Stimulated activated naive B cell treated with anti-CD40 and anti-IgM and Interleukin-4, amounts not matched to agents 10 μg/mL and 1 μg/mL and 100 μg/mL, for 72 hours (primary cell): ENCODE data around the gene ATXN1.

ENCODE experiments used
- ATAC-seq, 2 donors: fragments of 150-1000 bp; cut with Tn5 transposase; replicated peaks; 2 replicates each; pipeline ENCODE4 v1.10.0; 2021; ENCODE audit warnings: moderate library complexity in 1 of 2
- DNase-seq: peaks from one replicate; pipeline ENCODE4 v3.0.0; 2021
- H3K27ac Mint-ChIP-seq: one replicate; pipeline ENCODE4 v1.8.0; 2022; ENCODE audit warnings: mild to moderate bottlenecking, mixed read lengths
- H3K27me3 Mint-ChIP-seq, 2 donors: one replicate each; pipeline ENCODE4 v1.8.0; 2022; ENCODE audit warnings: mixed read lengths in 2 of 2
- H3K36me3 Mint-ChIP-seq, 2 donors: one replicate each; pipeline ENCODE4 v1.8.0; 2022; ENCODE audit warnings: mixed read lengths in 2 of 2, mild to moderate bottlenecking in 1 of 2
- H3K4me1 Mint-ChIP-seq, 2 donors: one replicate each; pipeline ENCODE4 v1.8.0; 2022; ENCODE audit warnings: mixed read lengths in 2 of 2, mild to moderate bottlenecking in 1 of 2
- H3K4me3 Mint-ChIP-seq, 2 donors: one replicate each; pipeline ENCODE4 v1.8.0; 2022; ENCODE audit warnings: mild to moderate bottlenecking in 2 of 2, mixed read lengths in 2 of 2, moderate library complexity in 1 of 2
- H3K9me3 Mint-ChIP-seq, 2 donors: one replicate each; pipeline ENCODE4 v1.8.0; 2022; ENCODE audit warnings: mixed read lengths in 2 of 2, mild to moderate bottlenecking in 1 of 2

ATXN1 gene

DNA sequence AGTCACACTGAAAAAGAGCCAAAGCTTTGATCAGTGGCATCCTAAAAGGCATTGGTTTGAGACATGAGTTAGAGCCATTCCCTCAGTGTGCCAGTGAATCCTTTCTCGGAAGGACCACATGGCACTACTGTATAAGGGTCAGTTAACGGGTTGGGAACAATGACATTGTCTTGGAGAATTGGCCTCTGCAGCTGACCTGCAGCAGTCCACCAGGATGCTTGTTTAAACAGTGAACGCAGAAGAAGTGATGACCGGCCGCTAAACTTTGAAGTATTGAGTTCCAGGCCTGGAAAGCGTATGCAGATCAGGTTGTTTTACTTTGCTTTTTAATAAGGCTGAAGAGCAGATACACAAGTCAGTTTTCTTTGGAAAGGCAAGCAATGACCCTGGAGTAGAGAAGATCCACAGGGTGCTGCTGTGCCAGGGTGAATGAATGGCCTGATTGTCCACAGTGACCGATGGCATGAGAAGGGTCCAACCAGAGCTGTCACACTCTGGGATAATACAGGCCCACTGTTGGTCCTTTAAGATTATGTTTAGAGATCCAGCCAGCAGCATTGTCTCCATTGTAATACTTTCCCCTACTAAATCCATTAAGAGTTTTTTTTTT, 465.1 kb downstream of the ATXN1 start:
- peaks cover 6 to 9% of the 10 kb centered on the region in 2 donors for H3K27me3 Mint-ChIP-seq
- no peak overlapping the region for H3K27ac Mint-ChIP-seq

DNA sequence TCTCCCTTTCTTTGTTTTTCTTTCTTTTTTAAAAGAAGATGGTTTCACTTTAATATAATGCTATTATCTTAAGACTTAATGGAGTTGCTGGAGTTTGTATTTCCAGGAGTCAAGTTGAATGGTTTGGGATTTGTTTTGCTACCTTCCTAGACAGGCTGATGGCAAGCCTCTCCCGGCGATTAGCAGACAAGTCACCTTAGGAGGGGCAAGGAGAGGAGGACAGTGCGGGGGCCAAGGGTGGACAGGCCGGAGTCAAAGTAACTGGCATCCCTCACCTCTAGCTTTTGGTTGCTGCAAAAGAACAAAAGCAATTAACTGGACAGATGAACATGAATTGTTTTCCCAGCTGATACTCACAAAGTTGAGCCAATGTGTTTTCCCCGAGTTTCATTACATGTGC, 465.8 kb downstream of the ATXN1 start:
- H3K4me1 Mint-ChIP-seq = no peaks in the 10 kb centered on the region
- H3K27ac Mint-ChIP-seq = no peak overlapping the region
- H3K27me3 Mint-ChIP-seq = peaks cover 9 to 10% of the 10 kb centered on the region in 2 donors
- H3K9me3 Mint-ChIP-seq = no peaks in the 10 kb centered on the region
- no peak for DNase-seq
- no peak overlapping the region for H3K4me3 Mint-ChIP-seq
- no peak for ATAC-seq
- peaks cover 0 to 9% of the 10 kb centered on the region in 2 donors for H3K36me3 Mint-ChIP-seq

More for the DNA sequence above, 465.1 kb downstream of the ATXN1 start:
- Mint-ChIP-seq H3K4me3 (no peak overlapping the region), H3K9me3 (no peaks in the 10 kb centered on the region), H3K36me3 (peaks cover 0 to 9% of the 10 kb centered on the region in 2 donors), H3K4me1 (no peaks in the 10 kb centered on the region)
- DNase-seq = no peak
- no peak for ATAC-seq

DNA sequence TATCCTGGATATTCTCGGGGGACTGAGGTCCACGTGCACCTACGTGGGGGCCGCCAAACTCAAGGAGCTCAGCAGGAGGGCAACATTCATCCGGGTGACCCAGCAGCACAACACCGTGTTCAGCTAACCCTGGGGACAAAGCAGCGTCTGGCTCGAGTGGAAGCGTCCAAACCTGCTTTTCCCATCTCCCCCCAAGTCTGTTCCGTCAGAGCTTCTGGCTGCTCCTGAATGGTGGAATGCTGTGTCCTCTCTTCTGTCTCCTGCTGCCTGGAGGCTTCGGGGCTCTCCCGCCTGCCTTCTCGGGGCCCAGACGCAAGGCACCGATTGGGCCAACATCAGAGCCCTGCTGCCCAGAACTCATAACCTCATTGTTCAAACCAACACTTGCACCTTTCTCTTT, 466.2 kb downstream of the ATXN1 start:
- H3K27ac Mint-ChIP-seq = peak overlapping the region; percentile 62
- H3K27me3 Mint-ChIP-seq = peaks cover 9 to 13% of the 10 kb centered on the region in 2 donors
- no peaks in the 10 kb centered on the region for H3K4me1 Mint-ChIP-seq
- DNase-seq (no peak), ATAC-seq (no peak)
- no peak overlapping the region for H3K4me3 Mint-ChIP-seq
- H3K36me3 Mint-ChIP-seq = peaks cover 0 to 9% of the 10 kb centered on the region in 2 donors
- H3K9me3 Mint-ChIP-seq = no peaks in the 10 kb centered on the region

DNA sequence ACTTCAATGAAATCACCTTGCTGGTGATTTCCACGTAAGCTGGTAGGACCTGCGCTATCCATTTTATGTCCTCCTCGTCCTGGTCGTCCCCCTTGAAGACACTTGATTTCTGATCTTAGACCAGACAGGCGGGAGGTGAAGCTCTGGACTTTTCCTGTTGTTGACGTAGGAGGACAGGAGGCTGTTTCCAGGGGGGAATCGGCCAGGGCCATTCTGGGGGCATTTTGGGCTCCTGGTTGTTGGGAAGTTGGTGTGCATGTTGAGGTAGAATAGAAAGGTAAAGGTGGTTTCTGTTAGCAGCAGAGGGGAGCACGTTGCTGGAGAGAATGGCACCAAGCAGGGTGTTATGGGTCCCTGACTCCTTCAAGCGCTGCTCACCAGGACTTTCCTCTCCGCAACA, 466.9 kb downstream of the ATXN1 start:
- H3K27ac Mint-ChIP-seq = no peak overlapping the region
- H3K36me3 Mint-ChIP-seq = peaks cover 0 to 6% of the 10 kb centered on the region in 2 donors
- no peaks in the 10 kb centered on the region for H3K9me3 Mint-ChIP-seq
- H3K4me3 Mint-ChIP-seq = no peak overlapping the region
- peaks cover 9 to 13% of the 10 kb centered on the region in 2 donors for H3K27me3 Mint-ChIP-seq
- no peak for DNase-seq
- no peaks in the 10 kb centered on the region for H3K4me1 Mint-ChIP-seq
- no peak for ATAC-seq

DNA sequence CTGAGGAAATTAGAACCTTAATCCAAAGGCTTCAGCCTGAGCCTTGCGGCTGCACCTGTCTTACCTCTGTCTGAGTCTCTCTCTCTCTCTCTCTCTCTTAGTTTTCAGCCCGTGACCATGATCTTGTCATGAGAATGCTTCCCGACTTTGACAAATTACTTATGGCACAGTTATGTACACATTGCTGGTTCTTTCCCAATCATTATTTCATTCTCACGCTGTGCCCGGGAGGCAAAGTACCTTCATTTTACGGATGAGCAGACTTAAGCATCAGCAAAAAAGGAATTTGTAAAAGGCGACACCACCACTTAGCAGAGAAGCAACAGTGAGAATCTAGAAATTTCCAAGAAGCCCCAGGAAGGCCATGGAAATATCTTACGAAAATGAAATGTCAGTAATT, 468.3 kb downstream of the ATXN1 start:
- Mint-ChIP-seq H3K36me3 (no peaks in the 10 kb centered on the region), H3K4me3 (no peak overlapping the region), H3K27ac (no peak overlapping the region), H3K4me1 (no peaks in the 10 kb centered on the region), H3K27me3 (peaks cover 9 to 13% of the 10 kb centered on the region in 2 donors), H3K9me3 (no peaks in the 10 kb centered on the region)
- DNase-seq = no peak
- no peak for ATAC-seq

DNA sequence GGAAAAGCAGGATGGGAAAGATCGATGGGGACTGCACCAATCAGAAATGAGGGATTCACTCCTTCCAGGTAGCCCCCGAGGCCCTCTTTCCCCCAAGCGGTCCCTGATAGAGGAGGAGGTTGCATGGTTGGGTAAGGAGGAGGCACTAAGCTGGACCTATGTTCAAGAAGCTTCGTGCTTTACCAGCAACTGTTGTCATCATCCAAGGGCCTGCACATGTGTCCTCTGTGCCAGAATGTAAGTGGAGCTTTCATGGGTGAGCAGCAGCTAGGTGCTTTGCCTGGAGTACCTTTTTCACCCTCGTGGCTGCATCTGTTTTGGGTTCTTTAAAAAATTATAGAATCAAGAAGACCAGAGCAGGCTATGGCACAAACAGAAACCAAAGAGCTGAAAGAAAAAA, 468.8 kb downstream of the ATXN1 start:
- Mint-ChIP-seq H3K9me3 (no peaks in the 10 kb centered on the region), H3K27me3 (peaks cover 9 to 13% of the 10 kb centered on the region in 2 donors), H3K4me1 (no peaks in the 10 kb centered on the region), H3K36me3 (no peaks in the 10 kb centered on the region), H3K27ac (no peak overlapping the region), H3K4me3 (no peak overlapping the region)
- ATAC-seq (no peak), DNase-seq (no peak)

DNA sequence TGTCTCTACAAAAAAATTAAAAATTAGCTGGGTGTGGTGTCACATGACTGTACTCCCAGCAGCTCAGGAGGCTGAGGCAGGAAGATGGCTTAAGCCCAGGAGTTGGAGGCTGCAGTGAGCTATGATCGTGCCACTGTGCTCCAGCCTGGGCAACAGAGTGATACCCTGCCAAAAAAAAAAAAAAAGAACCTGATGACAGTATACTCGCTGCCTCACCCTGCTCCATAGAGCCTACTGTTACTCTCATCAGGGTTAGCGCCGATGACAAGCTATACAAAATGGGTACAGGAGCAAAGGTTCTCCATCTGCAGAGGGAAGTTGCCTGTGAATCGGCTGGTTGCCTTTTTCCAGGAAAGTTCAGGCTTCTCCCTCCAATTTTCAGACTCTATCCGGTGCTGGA, 469.5 kb downstream of the ATXN1 start:
- H3K27me3 Mint-ChIP-seq = peaks cover 9 to 13% of the 10 kb centered on the region in 2 donors
- H3K4me3 Mint-ChIP-seq = no peak overlapping the region
- no peak overlapping the region for H3K27ac Mint-ChIP-seq
- no peaks in the 10 kb centered on the region for H3K36me3 Mint-ChIP-seq
- DNase-seq (no peak), ATAC-seq (no peak)
- H3K4me1 Mint-ChIP-seq = no peaks in the 10 kb centered on the region
- no peaks in the 10 kb centered on the region for H3K9me3 Mint-ChIP-seq

DNA sequence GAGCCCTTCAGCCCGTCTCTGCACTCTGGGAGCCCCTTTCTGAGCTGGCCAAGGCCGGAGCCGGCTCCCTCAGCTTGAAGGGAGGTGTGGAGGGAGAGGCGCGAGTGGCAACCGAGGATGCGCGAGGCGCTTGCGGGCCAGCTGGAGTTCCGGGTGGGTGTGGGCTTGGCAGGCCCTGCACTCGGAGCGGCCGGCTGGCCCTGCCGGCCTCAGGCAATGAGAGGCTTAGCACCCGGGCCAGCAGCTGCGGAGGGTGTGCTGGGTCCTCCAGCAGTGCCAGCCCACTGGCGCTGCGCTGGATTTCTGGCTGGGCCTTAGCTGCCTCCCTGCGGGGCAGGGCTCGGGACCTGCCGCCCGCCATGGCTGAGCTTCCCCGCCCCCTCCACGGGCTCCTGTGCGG, 473.1 kb downstream of the ATXN1 start:
- H3K36me3 Mint-ChIP-seq = no peaks in the 10 kb centered on the region
- DNase-seq = no peak
- H3K9me3 Mint-ChIP-seq = no peaks in the 10 kb centered on the region
- no peak overlapping the region for H3K4me3 Mint-ChIP-seq
- H3K27me3 Mint-ChIP-seq = peaks cover 12 to 20% of the 10 kb centered on the region in 2 donors
- no peak overlapping the region for H3K27ac Mint-ChIP-seq
- ATAC-seq = no peak
- no peaks in the 10 kb centered on the region for H3K4me1 Mint-ChIP-seq

DNA sequence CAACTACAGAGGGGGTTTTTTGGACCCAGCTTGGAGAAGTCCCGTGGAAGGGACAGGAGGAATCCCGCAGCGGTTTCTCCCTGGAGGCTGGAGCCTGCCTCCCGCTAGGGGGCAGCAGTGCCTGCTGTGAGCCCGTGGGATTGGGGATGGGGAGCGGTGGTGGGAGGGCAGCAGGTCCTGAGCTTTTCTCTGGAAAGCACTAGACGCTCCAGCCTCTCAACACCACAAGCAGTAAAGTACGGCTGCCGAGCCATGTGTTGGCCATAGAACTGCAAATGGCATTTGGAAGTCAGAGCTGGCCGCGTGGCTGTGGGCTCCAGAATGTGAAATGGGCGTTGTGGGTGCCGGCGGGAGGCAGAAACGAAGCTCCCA, 475.1 kb downstream of the ATXN1 start:
- Mint-ChIP-seq H3K36me3 (no peaks in the 10 kb centered on the region), H3K27me3 (peaks cover 8 to 20% of the 10 kb centered on the region in 2 donors), H3K9me3 (no peaks in the 10 kb centered on the region), H3K4me1 (no peaks in the 10 kb centered on the region), H3K27ac (no peak overlapping the region), H3K4me3 (no peak overlapping the region)
- ATAC-seq (no peak), DNase-seq (no peak)

DNA sequence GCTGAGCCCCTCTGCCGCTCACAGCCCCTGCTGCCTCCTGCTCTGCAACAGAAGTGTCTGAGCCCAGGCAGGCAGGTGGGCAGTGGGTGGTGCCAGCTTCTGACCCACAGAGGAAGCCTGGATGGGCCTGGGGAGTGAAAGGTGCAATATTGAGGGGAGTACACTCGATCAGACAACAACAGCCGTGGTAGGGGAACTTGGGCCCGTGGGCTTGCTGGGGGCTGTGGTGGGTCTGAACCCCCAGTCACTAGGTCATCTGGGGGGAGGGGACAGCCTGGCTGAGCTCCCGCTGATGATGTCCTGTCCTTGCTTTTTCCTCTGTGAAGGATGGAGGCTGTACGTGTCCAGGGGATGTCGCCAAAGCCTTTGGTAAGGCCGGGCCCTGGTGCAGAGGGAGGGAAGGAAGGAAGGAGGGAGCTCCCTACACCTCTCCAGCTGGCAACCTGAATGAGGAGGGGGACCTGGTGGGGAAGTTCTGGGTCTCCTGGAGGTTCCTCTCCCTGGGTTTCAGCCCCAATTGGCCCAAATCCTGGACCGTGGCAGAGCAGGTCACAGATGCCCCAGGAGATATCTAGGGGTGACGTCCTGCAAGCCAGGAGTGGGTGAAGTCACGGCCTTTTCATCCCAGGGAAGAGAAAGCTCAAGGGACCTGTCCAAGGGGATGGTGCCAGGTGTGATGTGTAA, 475.7 kb downstream of the ATXN1 start:
- Mint-ChIP-seq H3K9me3 (no peaks in the 10 kb centered on the region), H3K36me3 (no peaks in the 10 kb centered on the region), H3K27me3 (peaks cover 8 to 18% of the 10 kb centered on the region in 2 donors), H3K4me3 (no peak overlapping the region), H3K27ac (peak overlapping the region; percentile 75), H3K4me1 (no peaks in the 10 kb centered on the region)
- ATAC-seq (no peak), DNase-seq (no peak)

DNA sequence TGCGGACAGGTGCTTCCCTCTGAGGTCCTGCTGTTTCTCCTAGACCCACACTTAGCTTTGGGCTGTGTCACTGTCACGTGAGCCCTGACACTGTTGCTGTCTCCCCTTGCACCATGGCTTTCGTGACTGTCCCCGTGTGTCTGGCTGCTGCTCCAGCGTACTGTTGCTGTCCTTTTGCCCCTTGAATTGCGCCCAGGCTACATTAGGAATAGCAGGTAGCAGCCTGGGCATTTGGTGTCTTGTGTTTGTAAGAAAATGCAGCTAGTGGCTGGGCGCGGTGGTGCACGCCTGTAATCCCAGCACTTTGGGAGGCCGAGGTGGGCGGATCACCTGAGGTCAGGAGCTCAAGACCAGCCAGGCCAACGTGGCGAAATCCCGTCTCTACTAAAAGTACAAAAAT, 476.8 kb downstream of the ATXN1 start:
- Mint-ChIP-seq H3K4me1 (no peaks in the 10 kb centered on the region), H3K27ac (no peak overlapping the region), H3K9me3 (no peaks in the 10 kb centered on the region), H3K36me3 (no peaks in the 10 kb centered on the region), H3K4me3 (no peak overlapping the region), H3K27me3 (peaks cover 11 to 19% of the 10 kb centered on the region in 2 donors)
- no peak for ATAC-seq
- DNase-seq = no peak

DNA sequence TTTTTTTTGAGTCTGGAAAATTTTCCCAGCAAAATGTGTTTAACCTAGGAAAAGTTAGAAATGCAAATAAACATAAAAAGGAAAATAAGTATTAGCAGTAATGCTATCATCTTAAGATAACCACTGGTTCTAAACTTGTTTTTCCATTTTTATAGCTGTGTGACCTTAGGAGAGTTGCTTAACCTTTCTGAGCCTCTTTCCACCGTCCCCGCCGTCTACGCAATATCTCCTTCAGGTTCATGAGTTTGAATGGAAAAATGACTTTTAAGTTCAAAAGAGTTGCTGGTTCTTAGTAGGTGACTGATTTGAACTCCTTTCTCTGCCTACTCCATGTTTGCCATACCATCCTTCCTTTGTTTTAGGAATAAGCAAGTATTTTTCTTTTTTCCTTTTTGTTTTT, 478.9 kb downstream of the ATXN1 start:
- Mint-ChIP-seq H3K4me1 (peaks cover 8 to 9% of the 10 kb centered on the region in 2 donors), H3K4me3 (no peak overlapping the region), H3K9me3 (no peaks in the 10 kb centered on the region), H3K27me3 (peaks cover 24% of the 10 kb centered on the region in 2 donors), H3K27ac (no peak overlapping the region), H3K36me3 (peaks cover 0 to 3% of the 10 kb centered on the region in 2 donors)
- ATAC-seq (no peak), DNase-seq (no peak)

DNA sequence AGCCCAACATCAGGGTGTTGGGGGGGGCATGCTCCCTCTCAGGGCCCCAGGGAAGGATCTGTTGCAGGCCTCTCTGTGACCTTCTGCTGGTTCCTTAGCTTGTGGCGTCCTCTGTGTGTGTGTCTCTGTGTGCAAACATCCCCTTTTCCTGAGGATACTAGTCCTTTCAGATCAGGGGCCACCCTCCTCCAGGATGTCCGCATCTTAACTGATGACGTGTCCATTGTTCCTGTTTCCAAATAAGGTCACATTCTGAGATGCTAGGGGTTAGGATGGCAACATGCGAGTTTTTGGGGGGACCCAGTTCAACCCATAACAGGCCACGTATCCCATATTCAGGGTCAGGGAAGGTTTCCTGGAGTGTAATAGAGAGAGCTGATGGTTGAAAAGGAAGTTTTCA, 482.0 kb downstream of the ATXN1 start:
- Mint-ChIP-seq H3K4me3 (no peak overlapping the region), H3K27me3 (peaks cover 12 to 24% of the 10 kb centered on the region in 2 donors), H3K36me3 (peaks cover 0 to 3% of the 10 kb centered on the region in 2 donors), H3K27ac (no peak overlapping the region), H3K9me3 (no peaks in the 10 kb centered on the region), H3K4me1 (peaks cover 20% of the 10 kb centered on the region in 2 donors)
- ATAC-seq = no peak
- no peak for DNase-seq

DNA sequence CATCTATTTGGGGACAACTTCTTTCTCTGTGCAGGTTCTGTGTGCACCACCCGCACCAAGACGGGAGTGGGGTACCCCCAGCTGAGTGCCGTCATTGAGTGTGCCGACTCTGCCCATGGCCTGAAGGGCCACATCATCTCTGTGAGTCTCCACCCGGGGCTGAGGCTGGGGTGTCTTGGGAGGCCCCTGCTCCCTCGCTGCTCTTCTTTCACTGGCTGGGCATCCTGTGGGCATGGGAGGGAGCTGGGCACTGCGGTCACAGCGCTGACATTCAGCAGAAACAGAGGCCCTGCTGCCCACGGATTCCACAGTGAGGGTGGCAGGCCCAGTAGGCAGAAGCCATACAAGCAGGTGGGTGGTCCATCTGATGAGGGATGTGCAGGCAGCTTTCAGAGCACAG, 482.5 kb downstream of the ATXN1 start:
- Mint-ChIP-seq H3K36me3 (peaks cover 0 to 3% of the 10 kb centered on the region in 2 donors), H3K4me3 (no peak overlapping the region), H3K27ac (no peak overlapping the region), H3K9me3 (no peaks in the 10 kb centered on the region), H3K4me1 (peaks cover 21 to 23% of the 10 kb centered on the region in 2 donors), H3K27me3 (peaks cover 12 to 24% of the 10 kb centered on the region in 2 donors)
- ATAC-seq (no peak), DNase-seq (no peak)

DNA sequence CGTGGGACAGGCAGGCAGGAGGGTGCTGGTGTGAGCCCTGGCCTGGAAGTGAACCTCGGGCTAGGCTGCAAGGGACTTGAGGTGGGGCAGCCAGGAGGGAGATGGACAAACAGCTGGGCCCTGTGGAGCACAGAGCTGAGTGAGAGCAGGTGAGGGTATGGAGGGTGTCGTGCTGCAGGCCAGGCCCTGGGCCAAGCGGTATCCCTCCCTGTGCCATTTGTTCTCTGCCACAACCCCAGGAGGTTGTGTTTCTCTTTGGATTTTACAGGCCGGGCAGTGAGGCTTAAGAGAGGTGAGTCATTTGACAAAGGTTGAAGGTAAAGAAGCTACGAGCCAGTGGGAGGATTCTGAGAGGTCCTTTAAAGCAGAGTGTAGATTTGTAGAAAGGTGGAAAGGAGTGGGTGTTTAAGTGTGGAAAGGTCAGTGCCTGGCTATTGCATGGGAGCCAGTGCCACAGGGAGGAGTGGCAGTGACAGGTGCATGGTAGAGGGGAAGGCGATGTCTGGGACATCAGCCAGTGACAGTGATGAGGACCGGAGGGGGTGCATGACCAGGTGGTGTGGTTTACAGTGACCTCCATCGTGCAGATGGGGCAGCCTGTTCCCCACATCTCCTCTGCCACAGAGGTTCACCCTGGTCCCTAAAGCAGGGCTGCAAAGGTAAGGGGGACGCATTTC, 483.1 kb downstream of the ATXN1 start:
- Mint-ChIP-seq H3K36me3 (peaks cover 0 to 3% of the 10 kb centered on the region in 2 donors), H3K27me3 (peaks cover 12 to 24% of the 10 kb centered on the region in 2 donors), H3K4me3 (no peak overlapping the region), H3K9me3 (no peaks in the 10 kb centered on the region), H3K4me1 (peaks cover 21 to 23% of the 10 kb centered on the region in 2 donors), H3K27ac (no peak overlapping the region)
- ATAC-seq (peak in 1 of 2 donors; percentile 21), DNase-seq (no peak)
